Measurements from ENCODE around the gene ZNF292.

DNA sequence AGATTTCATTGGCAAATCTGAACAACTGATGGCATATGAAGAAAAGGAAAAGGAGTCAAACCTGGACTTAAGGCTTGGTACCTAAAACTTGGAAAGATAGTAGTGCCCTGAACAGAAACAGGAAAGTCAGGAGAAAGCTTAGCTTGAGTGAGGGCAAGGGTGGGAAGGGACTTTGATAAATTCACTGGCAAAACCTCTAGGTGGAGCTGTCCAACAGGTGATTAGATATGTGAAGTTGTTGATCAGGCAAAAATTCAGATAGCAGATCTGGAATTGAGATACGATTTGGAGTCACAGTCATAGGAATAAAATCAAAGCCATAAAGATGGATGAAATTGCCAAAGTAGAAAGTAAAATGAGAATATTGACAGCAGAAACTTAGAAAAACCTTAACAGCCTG, 16.1 kb upstream of the ZNF292 start:
- no peak for TF ChIP-seq POLR2A (IDR thresholded peaks at IDR 0.05; ENCODE audit: low read length)
- no peak for TF ChIP-seq GATA1 (IDR thresholded peaks at IDR 0.05; ENCODE audit: low read depth, low read length)

Data from erythroblast (primary cell).